ENCODE measurements around the gene NLRP5.

DNA sequence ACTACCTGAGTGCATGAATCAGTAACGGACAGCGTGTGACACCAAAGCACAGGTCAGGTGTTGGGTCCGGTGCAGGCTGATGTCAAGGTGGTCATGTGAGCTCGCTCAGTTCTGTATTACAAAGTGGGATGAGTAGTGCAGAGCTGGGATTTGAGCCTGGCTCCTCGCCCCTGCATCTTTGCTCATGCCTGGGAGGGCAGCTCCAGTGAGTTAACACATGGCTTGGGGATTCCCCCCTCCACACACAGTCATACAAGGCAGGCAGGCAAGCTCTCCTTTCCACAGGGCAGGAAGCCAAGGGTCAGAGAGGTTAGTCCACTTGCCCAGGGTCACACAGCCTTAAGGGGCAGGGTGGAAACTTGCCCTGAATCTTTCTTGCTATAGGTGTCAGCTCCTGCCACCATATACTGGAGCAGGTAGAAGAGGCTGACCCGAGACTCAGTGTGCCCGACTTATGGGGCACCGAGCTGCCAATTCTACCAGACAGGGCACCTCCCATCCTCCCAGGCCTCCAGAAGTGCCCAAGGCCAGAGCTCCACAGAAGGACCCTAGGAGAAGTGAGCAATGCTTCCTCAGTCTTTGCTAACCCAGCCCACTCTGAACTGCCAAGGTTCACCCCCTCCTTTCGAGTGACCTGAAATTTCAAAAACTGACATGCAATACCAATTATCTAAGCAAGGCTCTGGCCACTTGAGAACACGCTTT, 99.1 kb downstream of the NLRP5 start:
- TF ChIP-seq EZH2 (IDR thresholded peaks at IDR 0.05; ENCODE audit: insufficient read depth, low read length) = no peak
- TF ChIP-seq, protein P1, sequence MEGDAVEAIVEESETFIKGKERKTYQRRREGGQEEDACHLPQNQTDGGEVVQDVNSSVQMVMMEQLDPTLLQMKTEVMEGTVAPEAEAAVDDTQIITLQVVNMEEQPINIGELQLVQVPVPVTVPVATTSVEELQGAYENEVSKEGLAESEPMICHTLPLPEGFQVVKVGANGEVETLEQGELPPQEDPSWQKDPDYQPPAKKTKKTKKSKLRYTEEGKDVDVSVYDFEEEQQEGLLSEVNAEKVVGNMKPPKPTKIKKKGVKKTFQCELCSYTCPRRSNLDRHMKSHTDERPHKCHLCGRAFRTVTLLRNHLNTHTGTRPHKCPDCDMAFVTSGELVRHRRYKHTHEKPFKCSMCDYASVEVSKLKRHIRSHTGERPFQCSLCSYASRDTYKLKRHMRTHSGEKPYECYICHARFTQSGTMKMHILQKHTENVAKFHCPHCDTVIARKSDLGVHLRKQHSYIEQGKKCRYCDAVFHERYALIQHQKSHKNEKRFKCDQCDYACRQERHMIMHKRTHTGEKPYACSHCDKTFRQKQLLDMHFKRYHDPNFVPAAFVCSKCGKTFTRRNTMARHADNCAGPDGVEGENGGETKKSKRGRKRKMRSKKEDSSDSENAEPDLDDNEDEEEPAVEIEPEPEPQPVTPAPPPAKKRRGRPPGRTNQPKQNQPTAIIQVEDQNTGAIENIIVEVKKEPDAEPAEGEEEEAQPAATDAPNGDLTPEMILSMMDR (IDR thresholded peaks at IDR 0.05; ENCODE audit: insufficient read depth, low read depth, low read length) = no peak
